Activated CD4-positive, alpha-beta T cell treated with anti-CD3 and anti-CD28 coated beads, Interleukin-10, Interleukin-2, amounts not matched to agents 100 ng/mL and 50 ng/mL, durations not matched to agents 16 hours and 8 hours (primary cell): Measurements from ENCODE around the gene HOMEZ.
"Not testable (repeated sequence)": the region's sequence is repeated elsewhere in the genome, so short reads cannot be mapped to it uniquely, and the experiment has no call there.

ENCODE experiments used
- DNase-seq: peaks from one replicate; pipeline ENCODE4 v3.0.0-alpha.2; 2020

The HOMEZ gene

GRCh38 chr14:23286020-23286901, at the start of gene HOMEZ:
TSS of gene HOMEZ (minus strand) at chr14:23286132. CDS start at chr14:23285952, 180 bp downstream.
- peak; percentile 99 for DNase-seq

GRCh38 chr14:23335623-23336022, 49.7 kb upstream of the HOMEZ start:
- DNase-seq = no peak

GRCh38 chr14:23327947-23328744, 42.2 kb upstream of the HOMEZ start:
- DNase-seq = peak; percentile 78

GRCh38 chr14:23326491-23327332, 40.8 kb upstream of the HOMEZ start:
- DNase-seq = no peak

- DNase-seq = not testable (repeated sequence)
Observed at GRCh38 chr14:23325746-23326145, 39.8 kb upstream of the HOMEZ start.

- DNase-seq = no peak
Observed at GRCh38 chr14:23324993-23325392, 39.1 kb upstream of the HOMEZ start.

GRCh38 chr14:23324455-23324846, 38.5 kb upstream of the HOMEZ start:
- DNase-seq = no peak

GRCh38 chr14:23323838-23324454, 38.0 kb upstream of the HOMEZ start:
- DNase-seq = no peak

- no peak for DNase-seq
Observed at GRCh38 chr14:23322568-23323517, 36.9 kb upstream of the HOMEZ start.

- DNase-seq = peak; percentile 70
Observed at GRCh38 chr14:23321572-23322547, 35.9 kb upstream of the HOMEZ start.

- DNase-seq = peak; percentile 99
Observed at GRCh38 chr14:23320584-23321571, 34.9 kb upstream of the HOMEZ start, which contains the start of gene PABPN1. TSS of gene PABPN1 (plus strand) at chr14:23321457. CDS start at chr14:23321470, 13 bp downstream.

GRCh38 chr14:23319746-23320583, 34.0 kb upstream of the HOMEZ start:
- no peak for DNase-seq

- no peak for DNase-seq
Observed at GRCh38 chr14:23316300-23316699, 30.4 kb upstream of the HOMEZ start.

GRCh38 chr14:23310546-23310945, 24.6 kb upstream of the HOMEZ start:
- no peak for DNase-seq

GRCh38 chr14:23308721-23309445, 23.0 kb upstream of the HOMEZ start:
- DNase-seq = no peak

GRCh38 chr14:23307687-23308644, 22.0 kb upstream of the HOMEZ start:
- no peak for DNase-seq
